Measurements from ENCODE around the gene USP20. TPM values are rescaled to one million over a fixed set of nuclear protein-coding genes. Genes with fewer than 3 reads are reported as not detected.

USP20 gene
- polyA plus RNA-seq, 4 donors, result 16.0 to 47.0 (median 20.4) TPM

DNA sequence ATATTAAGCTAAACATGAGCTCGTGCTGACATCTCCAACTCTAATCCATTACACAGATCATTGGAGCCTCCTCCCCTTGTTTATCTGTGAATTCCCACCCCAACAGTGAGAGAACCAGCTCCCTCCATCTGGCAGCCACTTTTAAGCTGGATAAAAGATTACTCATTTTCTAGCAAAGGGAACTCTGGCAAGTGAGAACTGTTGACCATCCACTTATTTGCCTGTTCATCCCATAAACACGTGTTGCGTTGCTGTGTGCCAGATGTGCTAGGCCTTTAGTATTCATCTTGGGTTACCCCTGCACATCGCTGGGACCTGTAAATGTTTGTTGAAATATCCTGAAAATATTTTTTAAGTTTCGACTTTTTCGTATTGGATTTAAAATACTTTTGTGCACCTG, 8.9 kb upstream of the USP20 start:
- H3K9me3 ChIP-seq (ENCODE audit: control insufficient read depth in 2 of 2, insufficient read depth in 1 of 2, low read depth in 1 of 2, low read length in 1 of 2), result no peaks in the 10 kb centered on the region

DNA sequence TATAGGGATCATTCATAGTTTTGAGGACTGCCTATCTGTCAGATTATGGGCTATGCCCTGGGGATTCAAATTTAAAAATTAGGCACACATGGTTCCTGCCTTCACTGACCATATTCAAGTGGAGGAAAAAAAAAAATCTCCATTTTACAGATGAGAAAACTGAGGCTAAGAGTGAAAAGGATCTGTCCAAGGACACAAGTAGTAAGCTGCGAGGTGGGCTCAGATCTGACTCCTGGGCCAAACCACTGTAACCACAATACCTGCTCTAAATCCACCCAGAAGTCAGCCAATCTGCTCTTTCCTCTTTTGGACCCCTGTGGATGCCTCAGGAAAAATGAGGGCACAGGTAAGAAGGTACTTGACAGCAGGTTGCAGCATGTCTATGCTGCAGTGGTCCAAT, 8.5 kb upstream of the USP20 start:
- Histone ChIP-seq H3K9me3 (ENCODE audit: control insufficient read depth in 2 of 2, insufficient read depth in 1 of 2, low read depth in 1 of 2, low read length in 1 of 2) (no peaks in the 10 kb centered on the region), H3K4me3 (ENCODE audit: low read depth in 1 of 3, low read length in 3 of 3) (no peak overlapping the region), H3K27me3 (ENCODE audit: control insufficient read depth in 3 of 3, insufficient read depth in 3 of 3, low read length in 3 of 3) (no peaks in the 10 kb centered on the region), H3K36me3 (ENCODE audit: control insufficient read depth in 3 of 3, insufficient read depth in 2 of 3, low read depth in 1 of 3, low read length in 3 of 3) (peaks cover 12 to 50% (median 17%) of the 10 kb centered on the region in 3 donors), H3K4me1 (ENCODE audit: control insufficient read depth in 3 of 3, insufficient read depth in 2 of 3, low read depth in 1 of 3, low read length in 2 of 3) (peaks cover 0 to 8% (median 5%) of the 10 kb centered on the region in 3 donors), H3K27ac (ENCODE audit: low read depth in 1 of 3, low read length in 2 of 3) (no peak overlapping the region)
- WGBS, 3 donors, result 81 to 91% (median 90%) methylated on average over 1 of the region's 1 CpG
- DNase-seq, result no peak
- no peak for FAIRE-seq

More for the DNA sequence above, 8.9 kb upstream of the USP20 start:
- Histone ChIP-seq H3K27ac (ENCODE audit: low read depth in 1 of 3, low read length in 2 of 3) (no peak overlapping the region), H3K27me3 (ENCODE audit: control insufficient read depth in 3 of 3, insufficient read depth in 3 of 3, low read length in 3 of 3) (no peaks in the 10 kb centered on the region), H3K4me3 (ENCODE audit: low read depth in 1 of 3, low read length in 3 of 3) (no peak overlapping the region), H3K36me3 (ENCODE audit: control insufficient read depth in 3 of 3, insufficient read depth in 2 of 3, low read depth in 1 of 3, low read length in 3 of 3) (peaks cover 12 to 50% (median 16%) of the 10 kb centered on the region in 3 donors), H3K4me1 (ENCODE audit: control insufficient read depth in 3 of 3, insufficient read depth in 2 of 3, low read depth in 1 of 3, low read length in 2 of 3) (peaks cover 0 to 8% (median 5%) of the 10 kb centered on the region in 3 donors)
- FAIRE-seq (no peak), DNase-seq (no peak)
- WGBS, 3 donors, result 79 to 89% (median 87%) methylated on average over 6 of the region's 6 CpGs

DNA sequence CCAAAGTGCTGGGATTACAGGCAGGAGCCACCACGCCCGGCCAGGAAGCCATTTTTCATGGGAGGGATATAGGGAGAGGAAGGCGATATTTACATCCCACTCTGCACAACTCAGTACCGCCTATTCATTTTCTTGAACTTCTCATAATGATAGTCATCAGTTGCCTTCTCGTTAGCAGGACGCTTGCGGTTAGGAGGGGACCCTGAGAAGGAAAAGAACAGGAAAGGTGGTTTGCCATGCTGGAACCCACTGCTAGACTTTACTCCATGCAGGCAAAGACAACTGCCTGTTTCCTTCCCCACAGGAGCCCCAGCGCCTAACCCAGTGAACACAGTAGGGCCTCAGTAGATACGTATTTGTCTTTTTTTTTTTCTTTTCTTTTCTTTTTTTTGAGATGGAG, 7.2 kb upstream of the USP20 start:
- Histone ChIP-seq H3K27me3 (ENCODE audit: control insufficient read depth in 3 of 3, insufficient read depth in 3 of 3, low read length in 3 of 3) (no peaks in the 10 kb centered on the region), H3K4me3 (ENCODE audit: low read depth in 1 of 3, low read length in 3 of 3) (no peak overlapping the region), H3K36me3 (ENCODE audit: control insufficient read depth in 3 of 3, insufficient read depth in 2 of 3, low read depth in 1 of 3, low read length in 3 of 3) (peaks cover 12 to 47% (median 17%) of the 10 kb centered on the region in 3 donors), H3K4me1 (ENCODE audit: control insufficient read depth in 3 of 3, insufficient read depth in 2 of 3, low read depth in 1 of 3, low read length in 2 of 3) (peaks cover 0 to 1% (median 1%) of the 10 kb centered on the region in 3 donors), H3K9me3 (ENCODE audit: control insufficient read depth in 2 of 2, insufficient read depth in 1 of 2, low read depth in 1 of 2, low read length in 1 of 2) (no peaks in the 10 kb centered on the region), H3K27ac (ENCODE audit: low read depth in 1 of 3, low read length in 2 of 3) (no peak overlapping the region)
- 87 to 96% (median 91%) methylated on average over 9 of the region's 9 CpGs for WGBS, 3 donors
- no peak for DNase-seq
- FAIRE-seq, result no peak

DNA sequence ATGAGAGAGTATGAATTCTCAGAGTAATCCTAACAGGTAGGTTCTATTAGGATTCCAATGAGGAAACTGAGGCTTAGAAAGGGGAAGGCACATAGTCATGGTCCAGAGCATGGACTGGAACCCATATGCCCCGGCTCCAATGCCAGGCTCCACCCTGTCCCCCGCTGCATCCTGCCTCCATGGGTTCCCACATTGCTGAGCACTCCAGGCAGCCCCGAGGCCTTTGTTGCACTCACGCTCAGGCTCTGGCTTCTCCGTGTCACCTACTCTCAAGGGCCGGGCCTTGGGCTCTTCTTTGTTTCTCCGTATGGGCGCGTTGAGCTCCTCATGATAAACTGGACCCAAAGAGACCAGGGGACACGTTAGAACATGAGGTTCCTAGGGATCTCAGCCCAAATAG, 6.3 kb upstream of the USP20 start:
- Histone ChIP-seq H3K27ac (ENCODE audit: low read depth in 1 of 3, low read length in 2 of 3) (no peak overlapping the region), H3K36me3 (ENCODE audit: control insufficient read depth in 3 of 3, insufficient read depth in 2 of 3, low read depth in 1 of 3, low read length in 3 of 3) (peaks cover 14 to 50% (median 19%) of the 10 kb centered on the region in 3 donors), H3K4me1 (ENCODE audit: control insufficient read depth in 3 of 3, insufficient read depth in 2 of 3, low read depth in 1 of 3, low read length in 2 of 3) (peaks cover 0 to 3% (median 0%) of the 10 kb centered on the region in 3 donors), H3K27me3 (ENCODE audit: control insufficient read depth in 3 of 3, insufficient read depth in 3 of 3, low read length in 3 of 3) (no peaks in the 10 kb centered on the region), H3K4me3 (ENCODE audit: low read depth in 1 of 3, low read length in 3 of 3) (no peak overlapping the region), H3K9me3 (ENCODE audit: control insufficient read depth in 2 of 2, insufficient read depth in 1 of 2, low read depth in 1 of 2, low read length in 1 of 2) (no peaks in the 10 kb centered on the region)
- FAIRE-seq (no peak), DNase-seq (no peak)
- WGBS, 3 donors, result 93 to 95% (median 95%) methylated on average over 10 of the region's 10 CpGs

DNA sequence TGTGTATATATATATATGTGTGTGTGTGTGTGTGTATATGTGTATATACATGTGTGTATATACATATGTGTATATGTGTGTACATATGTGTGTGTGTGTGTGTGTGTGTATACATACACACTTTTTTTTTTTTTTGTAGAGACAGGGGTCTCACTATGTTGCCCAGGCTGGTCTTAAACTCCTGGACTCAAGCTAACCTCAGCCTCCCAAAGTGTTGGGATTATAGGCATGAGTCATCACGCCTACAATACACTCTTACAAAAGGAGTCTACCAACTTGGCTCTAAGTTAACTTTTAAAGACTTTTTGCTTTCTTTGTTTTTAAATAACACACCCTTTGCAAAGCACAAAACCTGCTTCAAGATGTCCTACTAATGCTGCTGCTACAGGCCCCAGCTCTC, 2.3 kb upstream of the USP20 start:
- no peaks in the 10 kb centered on the region for H3K27me3 ChIP-seq (ENCODE audit: control insufficient read depth in 3 of 3, insufficient read depth in 3 of 3, low read length in 3 of 3)
- H3K27ac ChIP-seq (ENCODE audit: low read depth in 1 of 3, low read length in 2 of 3), result no peak overlapping the region
- DNase-seq, result no peak
- H3K36me3 ChIP-seq (ENCODE audit: control insufficient read depth in 3 of 3, insufficient read depth in 2 of 3, low read depth in 1 of 3, low read length in 3 of 3), result peaks cover 10 to 47% (median 15%) of the 10 kb centered on the region in 3 donors
- no peak overlapping the region for H3K4me3 ChIP-seq (ENCODE audit: low read depth in 1 of 3, low read length in 3 of 3)
- FAIRE-seq, result no peak
- WGBS, 3 donors, result 88 to 96% (median 90%) methylated on average over 1 of the region's 1 CpG
- H3K4me1 ChIP-seq (ENCODE audit: control insufficient read depth in 3 of 3, insufficient read depth in 2 of 3, low read depth in 1 of 3, low read length in 2 of 3), result peaks cover 0 to 10% (median 4%) of the 10 kb centered on the region in 3 donors
- no peaks in the 10 kb centered on the region for H3K9me3 ChIP-seq (ENCODE audit: control insufficient read depth in 2 of 2, insufficient read depth in 1 of 2, low read depth in 1 of 2, low read length in 1 of 2)

DNA sequence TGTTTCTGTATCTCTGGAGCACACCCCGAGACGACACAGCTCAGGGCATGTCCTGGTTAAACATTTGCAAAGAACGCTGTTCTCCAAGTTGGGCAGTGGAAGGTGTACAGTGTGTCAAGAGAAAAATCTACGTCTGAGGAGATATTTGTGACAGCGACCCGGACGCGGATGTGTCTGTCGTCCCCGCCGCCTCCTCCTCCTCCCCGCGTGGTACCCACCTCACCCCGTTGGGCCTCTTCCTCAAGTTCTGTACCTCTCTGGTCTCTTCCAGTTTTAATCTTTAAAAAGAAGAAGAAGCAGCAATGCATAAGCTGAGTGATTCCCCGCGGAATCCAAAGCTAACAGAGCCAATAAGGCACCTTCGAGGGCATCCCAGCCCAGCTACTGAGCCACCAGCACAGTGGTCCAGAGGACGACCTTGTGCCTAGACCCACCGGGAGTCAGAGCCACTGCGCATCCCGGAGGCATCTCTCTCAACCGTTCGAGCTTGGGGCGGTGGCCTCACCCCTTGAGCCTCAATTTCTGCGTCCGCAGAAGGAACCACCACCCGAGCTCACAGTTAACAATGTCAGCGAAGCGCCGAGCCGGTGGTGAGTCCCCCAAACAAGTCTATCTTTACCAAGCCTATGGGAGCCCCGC, 650 bp upstream of the USP20 start:
- peaks cover 0 to 14% (median 4%) of the 10 kb centered on the region in 3 donors for H3K4me1 ChIP-seq (ENCODE audit: control insufficient read depth in 3 of 3, insufficient read depth in 2 of 3, low read depth in 1 of 3, low read length in 2 of 3)
- DNase-seq (peak; percentile 37 to 41), FAIRE-seq (no peak)
- 1 to 2% (median 1%) methylated on average over 32 of the region's 32 CpGs for WGBS, 3 donors
- no peaks in the 10 kb centered on the region for H3K9me3 ChIP-seq (ENCODE audit: control insufficient read depth in 2 of 2, insufficient read depth in 1 of 2, low read depth in 1 of 2, low read length in 1 of 2)
- H3K4me3 ChIP-seq (ENCODE audit: low read depth in 1 of 3, low read length in 3 of 3), result peak overlapping the region; percentile 73 to 94 (median 93)
- peak overlapping the region; percentile 65 to 84 (median 83) for H3K27ac ChIP-seq (ENCODE audit: low read depth in 1 of 3, low read length in 2 of 3)
- peaks cover 2 to 34% (median 8%) of the 10 kb centered on the region in 3 donors for H3K36me3 ChIP-seq (ENCODE audit: control insufficient read depth in 3 of 3, insufficient read depth in 2 of 3, low read depth in 1 of 3, low read length in 3 of 3)
- no peaks in the 10 kb centered on the region for H3K27me3 ChIP-seq (ENCODE audit: control insufficient read depth in 3 of 3, insufficient read depth in 3 of 3, low read length in 3 of 3)

DNA sequence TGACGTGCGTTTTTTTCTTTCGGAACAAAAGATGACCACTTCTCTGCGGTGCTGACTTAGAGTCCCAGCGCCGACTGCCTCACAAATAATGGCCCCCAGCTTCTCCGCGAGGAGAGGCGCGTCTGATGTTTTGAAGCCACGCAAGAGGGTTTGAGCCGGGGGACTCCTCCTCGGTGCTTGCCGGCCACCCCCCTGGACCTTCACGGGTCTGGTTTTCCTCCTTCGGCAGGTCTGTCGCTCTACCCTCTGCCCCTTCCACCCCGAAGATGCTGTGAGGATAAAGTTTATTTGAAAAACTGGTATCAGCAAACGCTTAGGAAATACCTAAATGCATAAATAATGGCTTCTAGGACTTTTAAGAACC, 584 bp downstream of the USP20 start:
- WGBS, 3 donors, result 0 to 1% (median 1%) methylated on average over 19 of the region's 19 CpGs
- Histone ChIP-seq H3K4me3 (ENCODE audit: low read depth in 1 of 3, low read length in 3 of 3) (peak overlapping the region; percentile 88 to 94 (median 93)), H3K36me3 (ENCODE audit: control insufficient read depth in 3 of 3, insufficient read depth in 2 of 3, low read depth in 1 of 3, low read length in 3 of 3) (peaks cover 2 to 27% (median 5%) of the 10 kb centered on the region in 3 donors), H3K9me3 (ENCODE audit: control insufficient read depth in 2 of 2, insufficient read depth in 1 of 2, low read depth in 1 of 2, low read length in 1 of 2) (no peaks in the 10 kb centered on the region), H3K27ac (ENCODE audit: low read depth in 1 of 3, low read length in 2 of 3) (peak overlapping the region; percentile 36 to 68 (median 48)), H3K4me1 (ENCODE audit: control insufficient read depth in 3 of 3, insufficient read depth in 2 of 3, low read depth in 1 of 3, low read length in 2 of 3) (peaks cover 0 to 14% (median 4%) of the 10 kb centered on the region in 3 donors), H3K27me3 (ENCODE audit: control insufficient read depth in 3 of 3, insufficient read depth in 3 of 3, low read length in 3 of 3) (no peaks in the 10 kb centered on the region)
- no peak for FAIRE-seq
- no peak for DNase-seq

DNA sequence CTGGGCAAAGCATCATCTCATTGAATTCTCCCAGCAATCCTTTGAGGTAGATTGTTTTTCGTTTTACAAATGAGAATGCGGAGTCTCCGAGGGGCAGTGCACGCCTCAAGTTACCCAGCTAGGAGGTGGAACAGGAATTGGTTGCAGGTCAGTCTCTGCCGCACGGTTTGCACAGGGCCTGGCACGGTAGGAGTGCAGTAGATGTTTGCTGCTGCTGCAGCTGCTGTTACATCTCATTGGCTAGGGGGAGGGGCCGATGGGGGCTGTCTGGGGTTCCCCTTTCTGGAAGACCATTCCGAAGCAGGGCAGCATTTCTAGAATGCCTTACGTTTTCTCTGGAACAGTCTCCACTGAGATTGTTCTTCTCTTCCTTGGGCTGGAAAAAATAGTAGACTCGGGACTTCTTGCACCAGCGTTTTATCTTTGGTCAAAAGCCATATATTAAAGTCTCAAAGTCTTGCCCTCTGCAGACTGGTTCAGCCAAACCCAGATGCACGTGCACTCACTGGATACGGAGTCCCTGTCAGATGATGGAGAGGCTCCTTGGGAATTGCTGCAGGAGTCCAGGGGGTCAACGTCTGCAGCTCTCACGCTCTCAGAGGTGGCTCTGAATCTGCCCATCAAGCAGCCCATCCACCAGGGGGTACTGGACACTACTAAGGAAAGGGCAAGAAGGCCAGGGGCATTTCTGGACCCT, 1.2 kb downstream of the USP20 start:
- peaks cover 2 to 23% (median 5%) of the 10 kb centered on the region in 3 donors for H3K36me3 ChIP-seq (ENCODE audit: control insufficient read depth in 3 of 3, insufficient read depth in 2 of 3, low read depth in 1 of 3, low read length in 3 of 3)
- H3K9me3 ChIP-seq (ENCODE audit: control insufficient read depth in 2 of 2, insufficient read depth in 1 of 2, low read depth in 1 of 2, low read length in 1 of 2), result no peaks in the 10 kb centered on the region
- H3K4me1 ChIP-seq (ENCODE audit: control insufficient read depth in 3 of 3, insufficient read depth in 2 of 3, low read depth in 1 of 3, low read length in 2 of 3), result peaks cover 0 to 14% (median 4%) of the 10 kb centered on the region in 3 donors
- FAIRE-seq (no peak), DNase-seq (peak in 1 of 2 donors; percentile 21)
- peak overlapping the region in 2 of 3 donors; percentile 88 to 93 for H3K4me3 ChIP-seq (ENCODE audit: low read depth in 1 of 3, low read length in 3 of 3)
- whole genome bisulfite sequencing, 3 donors, result 30 to 33% (median 31%) methylated on average over 16 of the region's 16 CpGs
- no peak overlapping the region for H3K27ac ChIP-seq (ENCODE audit: low read depth in 1 of 3, low read length in 2 of 3)
- no peaks in the 10 kb centered on the region for H3K27me3 ChIP-seq (ENCODE audit: control insufficient read depth in 3 of 3, insufficient read depth in 3 of 3, low read length in 3 of 3)

All from small intestine (tissue), 7 donors.